ENCODE results near the gene LRP5. TPM values are rescaled to one million over a fixed set of nuclear protein-coding genes. Genes with fewer than 3 reads are reported as not detected.
A peak's percentile ranks its signal among the peaks of the same experiment; 100 is the strongest.

LRP5 gene
- total and polyA plus RNA-seq, 9 of the 15 experiments (the other 6 are each of a cell fraction or from before 2014, with no cell fraction given), result 0.48 to 44.2 (median 13.5) TPM

GRCh38 chr11:68314203-68315170 is 2.1 kb downstream of the LRP5 start (continued):
- no peak for TF ChIP-seq ZBTB33 (CRISPR knock-in tag; IDR thresholded peaks at IDR 0.05)

- FAIRE-seq (peak; percentile 49), ATAC-seq (peak; percentile 51), DNase-seq (ENCODE audit: extremely low read depth in 1 of 4, low spot score in 3 of 4) (peak; percentile 45 to 59 (median 51))
- H3K27me3 ChIP-seq (ENCODE audit: control insufficient read depth in 2 of 2, insufficient read depth in 2 of 2, low read length in 2 of 2), result no peaks in the 10 kb centered on the region
- peaks cover 70% of the 10 kb centered on the region for H3K79me2 ChIP-seq (ENCODE audit: control insufficient read depth, insufficient read depth, low read length)
- CTCF ChIA-PET (ENCODE audit: low intra/inter-chr PET ratio), result no interaction called here
- H3K9me1 ChIP-seq (ENCODE audit: control insufficient read depth, insufficient read depth, low read length), result peaks cover 5% of the 10 kb centered on the region
- BruUV-seq (replicated peaks), result no TSS peak
- H3K9me3 ChIP-seq (replicated peaks; ENCODE audit: control insufficient read depth, insufficient read depth, low read depth, low read length), result peaks cover 1% of the 10 kb centered on the region; the same call in 1 of the 2 replicates
- POLR2A ChIA-PET, result interaction anchor here (0.6 to 1.9 kb wide), 6 partner anchors 10 to 43 kb away, joined by 3 to 14 read pairs (median 4); partner anchors contain the start of gene C11orf24
- H4K20me1 ChIP-seq (replicated peaks; ENCODE audit: control insufficient read depth, insufficient read depth, low read length), result peaks cover 10% of the 10 kb centered on the region
- in situ Hi-C loops (cut with MboI), result no loop called here
- WGBS (ENCODE audit: insufficient coverage, low coverage, missing lambda C conversion rate), result 27% methylated on average over 18 of the region's 19 CpGs
- peak overlapping the region; percentile 82 for H3K4me3 ChIP-seq
- intact Hi-C loops (cut with micrococcal nuclease), result no loop called here
- peak overlapping the region; percentile 88 for H3K4me2 ChIP-seq (ENCODE audit: insufficient read depth, low read length)
- peaks cover 5% of the 10 kb centered on the region; the same call in 1 of the 3 replicates for H3K36me3 ChIP-seq (ENCODE audit: control insufficient read depth, insufficient read depth, low read length)
- peak overlapping the region; percentile 17; the same call in 1 of the 2 replicates for H2AFZ ChIP-seq (ENCODE audit: low read depth, low read length)
- peaks cover 12 to 49% of the 10 kb centered on the region in 2 experiments for H3K4me1 ChIP-seq (replicated peaks in 1 of 2; ENCODE audit: control insufficient read depth in 2 of 2, insufficient read depth in 2 of 2, low read length in 2 of 2)
- peak overlapping the region; percentile 90 for H3K27ac ChIP-seq (ENCODE audit: extremely low read depth, low read depth, low read length)
- peak overlapping the region; percentile 78 to 98 for H3K9ac ChIP-seq (ENCODE audit: insufficient read depth in 1 of 2, low read depth in 2 of 2, low read length in 2 of 2)
- TF ChIP-seq FOSL1 (tag; conservative IDR thresholded peaks at IDR 0.05), result no peak
- peak; percentile 18; the same call in 1 of the 2 replicates for TF ChIP-seq CREM (IDR thresholded peaks at IDR 0.05; ENCODE audit: low read depth)
- no peak for TF ChIP-seq GTF2F1 (IDR thresholded peaks at IDR 0.05; ENCODE audit: low read depth, low read length)
- no peak for TF ChIP-seq ZNF398 (CRISPR knock-in tag; IDR thresholded peaks at IDR 0.05)
- TF ChIP-seq FUS (optimal IDR thresholded peaks at IDR 0.05; ENCODE audit: low read depth, low read length), result no peak
- TF ChIP-seq HIVEP1 (CRISPR knock-in tag; IDR thresholded peaks at IDR 0.05), result no peak
- TF ChIP-seq STAT5A (IDR thresholded peaks at IDR 0.05; ENCODE audit: borderline replicate concordance, low read length), result no peak
- no peak for TF ChIP-seq SMARCC2 (IDR thresholded peaks at IDR 0.05; ENCODE audit: low read depth)
- no peak for TF ChIP-seq ZNF217 (CRISPR knock-in tag; IDR thresholded peaks at IDR 0.05)
- 0 out of 2 replicates have a peak, but pooled peaks have one; percentile 59 for TF ChIP-seq PTBP1 (IDR thresholded peaks at IDR 0.05; ENCODE audit: low read depth, low read length)
- TF ChIP-seq ZBTB17 (CRISPR knock-in tag; IDR thresholded peaks at IDR 0.05), result no peak
- no peak for TF ChIP-seq FIP1L1 (IDR thresholded peaks at IDR 0.05; ENCODE audit: low read depth, low read length, poor library complexity, severe bottlenecking)
- no peak for TF ChIP-seq SAFB2 (IDR thresholded peaks at IDR 0.05; ENCODE audit: borderline replicate concordance, low read depth, low read length, severe bottlenecking)
Measured at GRCh38 chr11:68315171-68315920, 3.0 kb downstream of the LRP5 start.

Measured in K562 (cell line).